ENCODE results near the gene NEK11.

Gene NEK11

GRCh38 chr3:131396170-131396569 lies 369.5 kb downstream of the NEK11 start:
- DNase-seq (ENCODE audit: low spot score) (no peak), FAIRE-seq (no peak)

- FAIRE-seq (no peak), DNase-seq (ENCODE audit: low spot score) (no peak)
These were observed 371.2 kb downstream of the NEK11 start for GRCh38 chr3:131397889-131398288.

Measured in RCC 7860 (cell line).